Activated CD4-positive, alpha-beta T cell treated with anti-CD3 and anti-CD28 coated beads for 36 hours (primary cell): ENCODE data around the gene TOMM20. TPM values are rescaled to one million over a fixed set of nuclear protein-coding genes. Genes with fewer than 3 reads are reported as not detected.

Experiments used
- ATAC-seq: fragments of 200-7000 bp; cut with Tn5 transposase; one replicate; pipeline ENCODE4 v1.10.0; 2021; ENCODE audit warnings: mild to moderate bottlenecking, moderate library complexity
- CTCF ChIA-PET: fragments of 350-600 bp; sonication (Branson Sonifier 250); formaldehyde crosslinking; loops from one replicate; lab custom pipeline; 2021; ENCODE audit warnings: antibody characterized with exemption; lab: Charles Lee
- POLR2A ChIA-PET: fragments of 350-600 bp; sonication (Branson Sonifier 250); formaldehyde crosslinking; loops from one replicate; lab custom pipeline; 2021; ENCODE audit warnings: antibody characterized with exemption, inconsistent platforms; lab: Charles Lee
- DNase-seq: peaks from one replicate; pipeline ENCODE4 v3.0.0-alpha.2; 2020
- H3K27ac Mint-ChIP-seq: one replicate; pipeline ENCODE4 v1.8.0; 2021; ENCODE audit warnings: mixed read lengths
- H3K27me3 Mint-ChIP-seq: one replicate; pipeline ENCODE4 v1.8.0; 2021; ENCODE audit warnings: mixed read lengths
- H3K36me3 Mint-ChIP-seq: one replicate; pipeline ENCODE4 v1.8.0; 2021; ENCODE audit warnings: low read depth, mixed read lengths
- H3K4me1 Mint-ChIP-seq: one replicate; pipeline ENCODE4 v1.8.0; 2021; ENCODE audit warnings: mixed read lengths
- H3K4me3 Mint-ChIP-seq: one replicate; pipeline ENCODE4 v1.8.0; 2021; ENCODE audit warnings: mild to moderate bottlenecking, moderate library complexity, mixed read lengths
- H3K9me3 Mint-ChIP-seq: one replicate; pipeline ENCODE4 v1.8.0; 2021; ENCODE audit warnings: low read depth, mixed read lengths
- intact Hi-C, 2 experiments: fragments of 100-400 bp; cut with DNase I in 1 of 2; cut with micrococcal nuclease in 1 of 2; formaldehyde crosslinking; loops; one replicate each; pipeline versions ENCODE4 v1.14.2 to v1.15.1; 2022 to 2024; cut with DNase I, micrococcal nuclease
- total RNA-seq, 2 experiments: library from RNA; stranded (reverse); gene quantifications; one replicate each; pipeline ENCODE4 v1.2.3, GENCODE V29; 2021

The TOMM20 gene
- total RNA-seq, 2 experiments from 2014 or later, result 62.1 to 148 TPM

DNA sequence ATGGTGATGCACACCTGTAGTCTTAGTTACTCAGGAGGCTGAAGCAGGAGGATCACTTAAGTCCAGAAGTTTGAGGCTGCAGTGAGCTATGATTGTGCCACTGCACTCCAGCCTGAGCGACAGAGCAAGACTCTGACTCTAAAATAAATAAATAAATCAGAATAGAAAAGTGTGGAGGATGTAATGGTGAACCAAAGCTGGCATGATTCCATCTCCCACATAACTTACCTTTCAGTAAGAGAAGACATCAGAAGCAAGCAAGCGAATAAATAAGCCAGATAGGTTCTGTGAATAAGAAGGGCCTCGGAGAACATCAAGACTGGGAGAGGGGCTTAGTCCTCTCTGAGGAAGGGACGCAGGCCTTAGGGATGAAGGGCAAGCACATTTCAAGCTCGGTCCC is 59.5 kb downstream of the TOMM20 start:
- ATAC-seq (no peak), DNase-seq (no peak)
- Mint-ChIP-seq H3K36me3 (no peaks in the 10 kb centered on the region), H3K27me3 (no peaks in the 10 kb centered on the region), H3K4me3 (no peak overlapping the region), H3K4me1 (peaks cover 16% of the 10 kb centered on the region), H3K27ac (no peak overlapping the region), H3K9me3 (no peaks in the 10 kb centered on the region)
- POLR2A ChIA-PET, result no interaction called here
- CTCF ChIA-PET, result no interaction called here
- intact Hi-C loops, result no loop called here

DNA sequence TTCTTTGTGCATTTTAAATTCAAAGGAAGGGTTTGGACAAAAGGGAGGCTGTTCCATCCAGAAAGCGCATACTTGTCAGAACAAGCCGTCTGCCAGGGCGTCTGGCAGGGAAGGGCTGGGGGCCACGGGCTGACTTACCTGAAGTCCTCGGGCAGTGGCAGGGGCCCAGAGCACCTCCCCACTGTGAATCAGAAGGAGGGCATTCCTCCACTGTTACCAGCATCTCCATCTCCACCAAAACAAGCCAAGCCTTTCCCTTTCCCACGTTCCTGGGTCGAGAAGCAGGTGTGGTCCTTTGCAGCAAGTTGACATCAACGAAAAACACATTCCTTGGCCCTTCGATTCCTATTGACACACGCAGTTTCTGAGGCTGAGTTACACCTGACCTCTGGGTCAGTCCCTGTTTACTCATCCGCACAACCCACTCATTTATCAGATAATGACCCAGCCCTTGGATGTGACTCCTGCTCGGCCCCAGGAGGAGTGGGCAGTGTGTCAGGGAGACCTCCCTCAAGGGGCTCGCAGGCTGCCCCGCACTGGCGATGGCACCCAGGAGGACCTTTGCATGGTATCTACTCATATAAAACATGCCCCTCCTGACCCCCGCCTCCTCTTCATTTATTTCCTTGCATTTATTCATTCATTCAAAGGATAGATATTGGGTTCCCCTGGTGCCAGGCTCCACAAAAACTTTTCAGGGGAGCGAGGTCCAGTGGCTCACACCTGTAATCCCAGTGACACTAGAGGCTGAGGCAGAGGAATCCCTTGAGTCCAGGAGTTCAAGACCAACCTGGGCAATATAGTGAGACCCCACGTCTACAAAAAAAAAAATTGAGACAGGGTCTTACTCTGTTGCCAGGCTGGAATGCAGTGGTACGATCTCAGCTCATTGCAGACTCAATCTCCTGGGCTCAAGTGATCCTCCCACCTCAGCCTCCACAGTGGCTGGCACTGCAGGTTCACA is 60.2 kb downstream of the TOMM20 start:
- intact Hi-C loops, result no loop called here
- no peak for ATAC-seq
- H3K27me3 Mint-ChIP-seq, result no peaks in the 10 kb centered on the region
- H3K4me1 Mint-ChIP-seq, result peaks cover 15% of the 10 kb centered on the region
- no peaks in the 10 kb centered on the region for H3K36me3 Mint-ChIP-seq
- no peak overlapping the region for H3K27ac Mint-ChIP-seq
- H3K9me3 Mint-ChIP-seq, result no peaks in the 10 kb centered on the region
- CTCF ChIA-PET, result interaction anchor here (0.9 to 1.4 kb wide), 2 partner anchors 9 to 22 kb away, joined by 3 to 6 read pairs; no protein-coding TSS in a partner anchor
- DNase-seq, result no peak
- no peak overlapping the region for H3K4me3 Mint-ChIP-seq
- POLR2A ChIA-PET, result no interaction called here

DNA sequence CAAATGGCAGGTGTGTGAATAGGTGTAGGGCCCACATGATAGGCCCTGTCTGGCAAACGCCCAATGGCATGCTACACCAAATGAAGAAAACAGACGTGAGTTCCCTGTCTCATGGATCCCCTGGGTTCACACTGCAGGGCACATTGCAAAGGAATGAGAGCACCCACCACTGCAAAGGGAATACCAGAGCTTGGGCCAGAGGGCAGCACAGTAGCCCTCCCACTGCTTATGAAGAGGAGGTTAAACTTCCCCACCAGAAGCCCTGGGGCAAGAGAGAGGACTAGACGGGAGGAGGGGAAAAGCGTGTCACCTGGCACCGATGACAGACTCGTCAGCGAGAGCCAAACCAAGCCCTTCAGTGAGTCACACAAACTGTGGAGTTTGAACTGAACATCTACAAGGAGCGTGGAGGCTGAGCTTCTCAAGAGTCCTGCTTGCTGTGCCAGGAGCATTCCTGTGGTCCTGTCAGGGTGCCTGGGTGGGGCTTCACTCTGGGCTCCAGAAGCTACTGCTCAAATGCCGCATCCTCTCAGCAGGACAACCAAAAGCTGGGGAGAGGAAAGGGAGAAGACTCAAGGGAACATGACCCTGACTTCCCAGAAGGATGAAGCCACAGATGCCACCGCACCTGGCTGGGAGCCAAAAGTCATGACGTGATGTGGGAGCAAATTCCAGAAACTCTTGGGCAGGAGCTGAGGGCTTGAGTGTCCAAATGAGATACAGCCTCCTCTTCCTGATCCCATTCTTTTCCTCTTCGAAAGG is 61.1 kb downstream of the TOMM20 start:
- ATAC-seq (peak; percentile 95), DNase-seq (peak; percentile 63)
- Mint-ChIP-seq H3K27ac (peak overlapping the region; percentile 69), H3K27me3 (no peaks in the 10 kb centered on the region), H3K4me1 (peaks cover 19% of the 10 kb centered on the region), H3K36me3 (no peaks in the 10 kb centered on the region), H3K9me3 (no peaks in the 10 kb centered on the region), H3K4me3 (no peak overlapping the region)
- ChIA-PET CTCF (interaction anchor here (0.9 to 1.4 kb wide), 2 partner anchors 8 to 23 kb away, joined by 3 to 6 read pairs; no protein-coding TSS in a partner anchor), POLR2A (no interaction called here)
- intact Hi-C loops, result no loop called here

DNA sequence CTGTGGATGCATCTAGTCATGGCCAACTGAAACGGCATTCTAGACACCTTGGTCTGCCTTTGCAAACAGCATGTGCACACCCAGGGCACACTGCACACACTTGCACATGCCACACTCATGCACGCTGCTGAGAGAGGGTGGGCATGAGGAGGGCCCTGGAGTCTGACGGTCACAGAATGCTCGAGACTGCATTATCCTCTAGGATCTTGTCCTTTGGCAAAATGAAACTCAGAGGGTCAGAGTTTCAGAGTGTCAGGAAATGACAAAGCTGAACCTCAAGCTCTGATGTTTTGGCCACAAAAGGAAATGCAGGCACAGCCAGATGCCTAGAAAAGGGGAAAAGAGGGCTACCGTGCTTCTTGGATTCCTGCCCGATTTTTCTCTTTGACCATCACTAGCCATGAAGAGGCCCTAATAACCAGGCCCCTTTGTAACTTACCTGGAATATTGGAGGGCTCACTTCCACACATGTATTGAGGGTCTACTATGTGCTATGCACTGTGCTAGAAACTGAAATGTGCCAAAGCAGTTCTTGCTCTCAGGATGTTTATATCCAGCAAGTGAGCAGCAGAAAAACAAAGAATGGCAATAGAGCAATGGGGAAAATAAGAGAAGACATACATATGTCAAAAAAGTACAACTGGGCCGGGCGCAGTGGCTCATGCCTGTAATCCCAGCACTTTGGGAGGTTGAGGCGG is 65.4 kb downstream of the TOMM20 start:
- Mint-ChIP-seq H3K4me3 (no peak overlapping the region), H3K9me3 (no peaks in the 10 kb centered on the region), H3K36me3 (no peaks in the 10 kb centered on the region), H3K27ac (peak overlapping the region; percentile 77), H3K27me3 (no peaks in the 10 kb centered on the region), H3K4me1 (peaks cover 21% of the 10 kb centered on the region)
- intact Hi-C loops, result no loop called here
- CTCF ChIA-PET, result interaction anchor here (0.7 kb wide), 1 partner anchor 41 kb away, joined by 3 read pairs; no protein-coding TSS in a partner anchor
- ATAC-seq (no peak), DNase-seq (no peak)
- POLR2A ChIA-PET, result no interaction called here

DNA sequence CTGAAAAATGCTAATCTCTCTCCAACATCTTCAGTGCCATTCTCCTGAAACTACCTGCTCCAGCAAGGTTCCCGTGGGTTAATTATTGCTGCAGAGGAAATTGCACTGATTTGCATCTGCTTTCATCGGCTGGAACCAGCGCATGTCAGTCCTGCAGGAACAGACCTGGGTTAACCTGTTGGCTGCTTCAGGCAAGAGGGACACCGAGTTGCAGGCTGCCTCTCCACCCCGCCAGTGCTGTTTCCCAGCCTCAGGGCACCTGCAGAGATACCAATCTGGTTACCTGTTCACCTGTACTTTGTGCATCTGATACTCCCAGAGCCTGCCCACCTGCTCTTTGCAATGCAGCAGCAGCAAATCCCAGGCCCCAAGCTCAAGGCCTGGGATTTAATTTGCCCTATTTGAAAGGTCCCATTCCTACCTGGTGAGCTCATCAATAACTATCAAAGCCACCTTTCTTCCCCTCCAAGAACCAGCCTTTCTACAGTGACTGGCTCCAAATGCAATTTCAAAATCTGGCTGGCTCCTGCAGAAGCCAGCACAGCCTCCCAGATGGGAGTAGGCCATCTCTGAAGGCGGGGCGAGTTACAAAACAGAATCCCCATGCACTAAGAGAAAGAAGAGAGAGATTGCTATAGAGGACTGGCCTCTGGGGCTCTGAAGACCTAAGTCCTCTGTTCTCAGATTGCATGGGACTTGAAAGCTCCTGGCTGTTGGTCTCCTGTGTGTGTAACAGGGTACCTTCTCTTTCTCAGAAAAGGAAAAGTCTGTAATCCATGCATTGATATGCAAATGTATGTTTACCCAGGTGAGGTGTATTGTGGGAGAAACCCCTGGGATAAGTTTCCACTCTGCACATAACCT is 67.8 kb downstream of the TOMM20 start:
- H3K4me3 Mint-ChIP-seq, result no peak overlapping the region
- no peaks in the 10 kb centered on the region for H3K9me3 Mint-ChIP-seq
- CTCF ChIA-PET, result no interaction called here

More for the DNA sequence above, 67.8 kb downstream of the TOMM20 start:
- POLR2A ChIA-PET, result no interaction called here
- H3K27me3 Mint-ChIP-seq, result no peaks in the 10 kb centered on the region
- ATAC-seq, result no peak
- H3K4me1 Mint-ChIP-seq, result peaks cover 20% of the 10 kb centered on the region
- no peak for DNase-seq
- intact Hi-C loops, result no loop called here
- no peaks in the 10 kb centered on the region for H3K36me3 Mint-ChIP-seq
- no peak overlapping the region for H3K27ac Mint-ChIP-seq

Other genes starting within 250 kb of the TOMM20 start
- gene RBM34, start 32.4 kb upstream of the TOMM20 start, total RNA-seq, result 100 to 1,000 TPM; 126 to 154 TPM
- 10 to 100 TPM; 38.6 to 42.9 TPM for gene ARID4B, start 199.3 kb upstream of the TOMM20 start, total RNA-seq
- gene GGPS1, start 199.7 kb upstream of the TOMM20 start, total RNA-seq, result 10 to 100 TPM; 35.6 to 37.4 TPM
- 10 to 100 TPM; 22.3 to 26.1 TPM for gene TBCE, start 238.6 kb upstream of the TOMM20 start, total RNA-seq